HL-60 (cell line): Measurements from ENCODE around the gene GOT1.

Source experiments
- POLR2AphosphoS5 ChIP-seq: IDR thresholded peaks from 2 replicates; pipeline ENCODE4 v1.6.1; 2012; ENCODE audit warnings: low read depth
- TF ChIP-seq, protein P1 (sequence below): IDR thresholded peaks from one replicate; pipeline ENCODE4 v1.5.1; 2011; ENCODE audit warnings: low read length, control low read depth, inconsistent platforms; ENCODE audit not compliant: insufficient read depth

DNA sequence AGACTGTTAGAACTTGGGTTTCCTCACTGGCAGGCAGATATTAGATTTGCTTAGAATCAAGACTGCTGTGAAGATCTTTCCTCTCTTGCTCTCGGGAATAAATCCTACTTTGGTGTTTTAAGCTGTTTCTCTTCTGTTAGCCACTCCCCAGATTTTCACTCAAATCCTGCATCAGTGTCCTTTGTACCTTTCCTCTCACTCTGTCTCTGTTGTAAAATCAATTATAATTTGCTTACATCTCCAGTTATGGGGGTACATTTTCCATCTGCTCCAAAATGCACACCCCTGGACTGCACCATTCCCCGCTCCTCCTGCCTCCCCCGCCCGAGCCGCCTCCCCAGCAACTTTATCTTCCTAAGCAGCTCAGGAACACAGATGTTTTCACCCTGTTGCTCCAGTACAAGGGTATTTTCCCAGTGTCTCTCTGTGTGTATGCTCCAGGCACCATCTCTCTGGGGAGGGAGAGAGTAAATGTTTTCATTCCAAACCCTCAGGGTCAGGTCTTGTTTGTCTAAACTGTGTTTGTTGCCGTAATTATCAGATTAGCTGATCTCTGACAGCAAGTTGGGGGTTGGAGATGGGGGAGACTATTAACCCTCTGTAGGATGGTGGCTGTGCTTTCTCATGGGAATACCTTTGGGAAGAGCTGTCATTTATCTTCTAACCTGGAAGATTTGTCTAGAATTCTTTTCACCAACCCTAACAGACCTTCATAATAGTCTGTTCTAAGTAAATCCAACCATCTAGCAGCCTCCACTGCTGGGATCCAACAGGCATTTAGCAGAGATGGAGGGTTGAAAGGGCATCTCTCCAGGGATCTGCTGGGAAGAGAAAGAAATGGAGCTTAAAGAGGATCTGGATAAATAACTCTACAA is 20.4 kb upstream of the GOT1 start:
- TF ChIP-seq, protein P1, sequence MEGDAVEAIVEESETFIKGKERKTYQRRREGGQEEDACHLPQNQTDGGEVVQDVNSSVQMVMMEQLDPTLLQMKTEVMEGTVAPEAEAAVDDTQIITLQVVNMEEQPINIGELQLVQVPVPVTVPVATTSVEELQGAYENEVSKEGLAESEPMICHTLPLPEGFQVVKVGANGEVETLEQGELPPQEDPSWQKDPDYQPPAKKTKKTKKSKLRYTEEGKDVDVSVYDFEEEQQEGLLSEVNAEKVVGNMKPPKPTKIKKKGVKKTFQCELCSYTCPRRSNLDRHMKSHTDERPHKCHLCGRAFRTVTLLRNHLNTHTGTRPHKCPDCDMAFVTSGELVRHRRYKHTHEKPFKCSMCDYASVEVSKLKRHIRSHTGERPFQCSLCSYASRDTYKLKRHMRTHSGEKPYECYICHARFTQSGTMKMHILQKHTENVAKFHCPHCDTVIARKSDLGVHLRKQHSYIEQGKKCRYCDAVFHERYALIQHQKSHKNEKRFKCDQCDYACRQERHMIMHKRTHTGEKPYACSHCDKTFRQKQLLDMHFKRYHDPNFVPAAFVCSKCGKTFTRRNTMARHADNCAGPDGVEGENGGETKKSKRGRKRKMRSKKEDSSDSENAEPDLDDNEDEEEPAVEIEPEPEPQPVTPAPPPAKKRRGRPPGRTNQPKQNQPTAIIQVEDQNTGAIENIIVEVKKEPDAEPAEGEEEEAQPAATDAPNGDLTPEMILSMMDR: no peak
- TF ChIP-seq POLR2AphosphoS5: no peak
